KOPT-K1 (cell line): Measurements from ENCODE around the gene NEUROD2.
A peak's percentile ranks its signal among the peaks of the same experiment; 100 is the strongest.

Experiments used
- H3K27ac ChIP-seq: fragments of 200-600 bp; sonication (generic); 2 replicates; pipeline ENCODE4 v1.5.1; 2016; ENCODE audit warnings: antibody characterized with exemption, mild to moderate bottlenecking, low read depth, low read length; ENCODE audit not compliant: poor library complexity, severe bottlenecking
- H3K36me3 ChIP-seq: fragments of 200-600 bp; sonication (generic); 2 replicates; pipeline ENCODE4 v1.5.1; 2017; ENCODE audit warnings: antibody characterized with exemption, mild to moderate bottlenecking, low read length, moderate library complexity; ENCODE audit not compliant: insufficient read depth
- H3K9me3 ChIP-seq: fragments of 200-600 bp; sonication (generic); 2 replicates; pipeline ENCODE4 v1.5.1; 2017; ENCODE audit warnings: antibody characterized with exemption, low read length, mild to moderate bottlenecking; ENCODE audit not compliant: insufficient read depth, poor library complexity, severe bottlenecking

NEUROD2 gene

DNA sequence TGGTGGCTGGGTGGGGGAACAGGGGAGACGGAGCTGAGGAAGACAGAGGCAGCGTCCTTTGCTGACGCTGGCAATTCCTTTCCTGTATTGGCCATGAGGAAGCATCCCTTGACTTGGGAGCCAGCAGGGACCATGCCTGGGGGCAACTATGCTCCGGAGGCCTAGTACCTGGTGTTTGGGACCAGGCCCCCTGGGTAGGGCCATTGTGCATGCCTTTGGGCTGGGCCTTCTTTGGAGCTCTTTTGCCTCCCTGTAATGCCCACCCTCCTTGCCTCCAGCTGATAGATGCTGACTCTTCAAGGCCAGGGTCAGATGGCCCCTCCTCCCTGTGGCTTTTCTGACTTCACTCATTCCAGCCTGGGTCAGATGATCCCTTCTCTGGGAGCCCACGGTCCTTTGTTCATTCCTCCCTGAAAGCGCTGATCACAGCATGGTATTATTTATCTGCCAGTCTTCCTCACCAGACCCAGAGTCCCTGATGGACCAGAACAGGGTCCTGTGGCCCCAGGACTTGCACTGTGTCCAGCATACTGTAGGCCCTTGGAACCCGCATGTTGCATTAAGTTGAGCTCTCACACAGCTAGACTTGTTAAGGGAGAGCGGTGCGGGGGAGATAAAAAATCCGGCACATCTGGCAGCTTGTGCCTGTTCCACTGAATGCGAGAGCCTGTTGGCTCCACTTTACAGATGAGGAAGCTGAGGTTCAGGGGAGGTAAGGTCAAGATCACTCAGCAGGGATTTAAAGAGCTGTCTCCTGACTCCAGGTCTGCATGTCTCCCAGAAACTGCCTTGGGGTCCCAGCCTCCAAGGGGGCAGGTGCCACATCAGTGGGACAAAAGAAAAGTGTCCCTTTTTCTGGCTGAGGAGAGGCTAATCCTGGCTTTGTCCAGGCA, 32.1 kb upstream of the NEUROD2 start:
- Histone ChIP-seq H3K36me3 (peaks cover 15% of the 10 kb centered on the region; the same call in 1 of the 2 replicates), H3K27ac (no peak overlapping the region), H3K9me3 (no peaks in the 10 kb centered on the region)

DNA sequence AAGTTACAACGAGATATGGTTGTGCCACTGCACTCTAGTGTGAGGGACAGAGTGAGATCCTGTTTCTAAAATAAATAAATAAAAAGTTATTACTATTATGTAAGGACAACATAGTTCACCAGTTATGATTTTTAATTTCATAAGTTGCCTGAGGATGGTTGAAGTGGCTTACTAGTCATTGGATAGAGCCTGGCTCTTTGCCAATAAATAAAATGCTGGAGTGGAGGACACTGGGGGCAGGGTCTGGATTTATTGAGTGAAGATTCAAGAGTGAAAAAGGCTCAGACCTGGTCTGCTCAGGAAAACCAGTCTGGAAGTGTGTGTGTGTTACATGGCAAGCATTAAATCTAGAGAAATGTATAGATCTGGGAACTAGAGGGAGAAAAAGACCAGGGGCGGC, 31.3 kb upstream of the NEUROD2 start:
- Histone ChIP-seq H3K36me3 (peaks cover 15% of the 10 kb centered on the region; the same call in 1 of the 2 replicates), H3K9me3 (no peaks in the 10 kb centered on the region), H3K27ac (no peak overlapping the region)

DNA sequence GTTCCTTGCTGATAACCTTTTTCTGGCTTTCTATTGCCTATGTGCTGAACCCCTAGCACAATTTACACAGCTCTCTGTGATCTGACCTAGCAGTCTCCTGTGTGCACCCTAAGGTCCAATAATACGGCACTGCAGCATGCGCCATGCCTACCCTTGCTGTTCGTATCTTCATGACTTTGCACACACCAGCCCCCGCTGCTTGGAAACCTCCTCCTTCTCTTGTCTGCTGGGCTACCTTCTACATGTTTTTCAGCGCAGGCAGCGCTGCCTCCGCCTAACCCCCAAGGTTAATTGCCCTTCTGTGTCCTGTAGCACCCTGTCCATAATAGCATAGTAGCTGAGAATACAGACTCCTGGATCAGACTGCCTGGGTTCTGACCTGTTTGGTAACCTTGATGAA, 30.6 kb upstream of the NEUROD2 start:
- Histone ChIP-seq H3K36me3 (peaks cover 15% of the 10 kb centered on the region; the same call in 1 of the 2 replicates), H3K9me3 (no peaks in the 10 kb centered on the region), H3K27ac (peak overlapping the region; percentile 82)

DNA sequence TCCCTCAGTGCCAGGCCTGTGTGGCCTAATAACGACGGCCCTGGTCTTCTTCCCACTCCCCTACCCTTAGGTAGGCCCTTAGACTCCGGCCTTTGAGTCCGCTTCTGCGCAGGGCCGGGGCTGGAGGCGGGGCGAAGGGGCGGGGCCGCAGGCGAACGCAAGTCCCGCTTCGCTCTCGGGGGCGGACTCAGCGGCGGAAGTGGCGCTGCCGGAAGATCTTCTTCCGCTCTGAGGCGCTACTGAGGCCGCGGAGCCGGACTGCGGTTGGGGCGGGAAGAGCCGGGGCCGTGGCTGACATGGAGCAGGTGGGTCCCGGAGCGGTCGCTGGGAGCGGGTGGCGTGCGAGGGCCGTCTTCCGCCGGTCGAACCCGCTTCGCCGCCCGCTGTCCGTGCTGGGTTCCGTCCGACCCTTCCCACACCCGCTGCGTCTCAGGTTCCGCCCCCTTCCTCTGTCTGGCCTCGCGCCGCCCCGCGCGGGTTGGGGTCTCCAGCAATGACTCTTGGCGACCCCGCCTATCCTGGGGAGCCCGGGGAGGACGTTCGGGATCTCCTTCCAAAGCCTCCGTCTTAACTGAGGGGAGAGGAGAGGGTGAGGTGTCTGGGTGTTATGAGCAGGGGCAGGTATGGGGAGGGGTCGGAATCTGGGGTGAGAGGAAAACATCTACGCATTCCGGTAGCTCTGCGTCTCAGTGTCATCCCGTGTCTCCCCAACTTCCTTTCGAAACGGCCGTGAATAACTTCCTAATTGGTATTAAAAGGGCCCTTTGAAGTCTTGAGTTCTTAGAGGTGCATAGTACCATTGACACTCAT, 29.4 kb upstream of the NEUROD2 start, which contains the start of gene STARD3:
STARD3 (plus strand) TSS at position 218 of the 810 bp plus-strand sequence. CDS start 16,388 bp downstream, outside the sequence.
- Histone ChIP-seq H3K27ac (peak within 1 kb of the TSS; percentile 82), H3K9me3 (no peaks in the 10 kb centered on the region), H3K36me3 (peaks cover 15% of the 10 kb centered on the region; the same call in 1 of the 2 replicates)

DNA sequence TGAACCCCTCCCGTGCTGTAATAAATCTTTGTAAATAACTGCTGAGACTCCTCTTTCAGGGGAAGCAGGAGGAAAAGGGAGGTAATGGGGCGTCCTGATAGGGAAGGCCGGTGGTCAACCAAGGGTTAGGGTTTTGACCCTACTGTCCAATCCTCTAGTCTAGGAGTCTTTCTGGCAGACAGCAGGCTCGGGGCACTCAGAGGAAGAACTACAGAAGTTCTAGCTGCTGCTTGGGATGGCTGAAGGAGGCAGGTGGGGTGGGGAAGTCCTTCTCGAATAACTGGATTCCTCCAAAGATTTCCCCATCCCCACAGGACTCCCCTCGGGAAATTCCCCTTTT, 28.8 kb upstream of the NEUROD2 start:
- Histone ChIP-seq H3K36me3 (peaks cover 15% of the 10 kb centered on the region; the same call in 1 of the 2 replicates), H3K9me3 (no peaks in the 10 kb centered on the region), H3K27ac (peak overlapping the region; percentile 82)

DNA sequence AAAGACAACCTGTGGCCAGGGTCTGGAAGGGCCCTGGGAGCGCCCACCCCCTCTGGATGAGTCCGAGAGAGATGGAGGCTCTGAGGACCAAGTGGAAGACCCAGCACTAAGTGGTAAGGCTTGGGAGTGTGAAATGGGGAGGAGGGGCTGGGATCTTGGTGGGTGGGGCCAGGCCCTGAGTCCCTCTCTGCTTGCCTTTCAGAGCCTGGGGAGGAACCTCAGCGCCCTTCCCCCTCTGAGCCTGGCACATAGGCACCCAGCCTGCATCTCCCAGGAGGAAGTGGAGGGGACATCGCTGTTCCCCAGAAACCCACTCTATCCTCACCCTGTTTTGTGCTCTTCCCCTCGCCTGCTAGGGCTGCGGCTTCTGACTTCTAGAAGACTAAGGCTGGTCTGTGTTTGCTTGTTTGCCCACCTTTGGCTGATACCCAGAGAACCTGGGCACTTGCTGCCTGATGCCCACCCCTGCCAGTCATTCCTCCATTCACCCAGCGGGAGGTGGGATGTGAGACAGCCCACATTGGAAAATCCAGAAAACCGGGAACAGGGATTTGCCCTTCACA, 28.0 kb upstream of the NEUROD2 start:
- H3K27ac ChIP-seq: peak overlapping the region; percentile 82

DNA sequence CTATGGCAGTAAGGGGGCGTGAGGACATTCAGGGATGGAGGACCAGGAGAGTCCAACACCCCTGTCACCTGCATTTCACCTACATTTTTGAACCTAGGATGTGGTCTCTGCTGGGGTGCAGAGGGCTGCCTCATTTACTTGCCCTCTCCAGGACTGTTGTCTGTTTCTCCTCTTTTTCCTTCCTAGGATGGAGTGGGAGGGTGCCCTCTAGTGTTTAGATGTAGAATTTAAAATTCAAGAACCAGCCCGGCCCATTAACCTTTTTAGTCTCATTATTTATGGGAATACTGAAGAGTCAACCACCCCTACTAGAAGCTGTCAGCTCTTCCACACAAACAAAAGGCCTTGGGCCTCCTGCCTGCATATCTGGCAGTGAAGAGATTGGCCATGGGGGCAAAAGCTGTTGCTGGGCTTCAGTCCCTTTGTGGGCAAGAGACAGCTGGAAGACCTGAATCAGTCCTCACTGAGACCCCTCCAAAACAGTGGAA, 26.7 kb upstream of the NEUROD2 start:
- Histone ChIP-seq H3K36me3 (0 out of 2 replicates have a peak, but pooled peaks cover 1% of the 10 kb centered on the region), H3K9me3 (no peaks in the 10 kb centered on the region), H3K27ac (no peak overlapping the region)

More for the DNA sequence above, 28.0 kb upstream of the NEUROD2 start:
- Histone ChIP-seq H3K36me3 (peaks cover 10% of the 10 kb centered on the region; the same call in 1 of the 2 replicates), H3K9me3 (no peaks in the 10 kb centered on the region)

DNA sequence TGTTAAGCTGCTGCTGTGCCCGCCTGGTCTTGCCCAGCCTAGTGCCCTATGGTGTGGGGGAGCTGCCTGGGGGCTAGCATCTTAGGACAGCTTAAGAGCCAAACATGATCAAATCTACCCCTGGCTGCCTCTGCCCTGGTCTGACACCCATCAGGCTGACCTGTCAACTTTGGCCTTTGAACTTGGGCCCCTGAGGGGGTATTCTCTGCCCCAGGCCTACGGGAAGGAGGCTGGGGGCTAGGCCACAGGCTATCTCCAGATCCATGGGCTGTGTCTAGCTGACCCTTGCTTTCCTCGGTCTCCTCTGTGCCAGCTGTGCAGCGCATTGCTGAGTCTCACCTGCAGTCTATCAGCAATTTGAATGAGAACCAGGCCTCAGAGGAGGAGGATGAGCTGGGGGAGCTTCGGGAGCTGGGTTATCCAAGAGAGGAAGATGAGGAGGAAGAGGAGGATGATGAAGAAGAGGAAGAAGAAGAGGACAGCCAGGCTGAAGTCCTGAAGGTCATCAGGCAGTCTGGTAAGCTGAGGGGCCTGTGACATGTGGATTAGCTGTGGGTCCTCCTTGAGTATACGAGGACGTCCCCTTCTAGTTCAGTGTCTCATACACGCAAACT, 26.0 kb upstream of the NEUROD2 start:
- Histone ChIP-seq H3K9me3 (no peaks in the 10 kb centered on the region), H3K27ac (no peak overlapping the region), H3K36me3 (no peaks in the 10 kb centered on the region)

DNA sequence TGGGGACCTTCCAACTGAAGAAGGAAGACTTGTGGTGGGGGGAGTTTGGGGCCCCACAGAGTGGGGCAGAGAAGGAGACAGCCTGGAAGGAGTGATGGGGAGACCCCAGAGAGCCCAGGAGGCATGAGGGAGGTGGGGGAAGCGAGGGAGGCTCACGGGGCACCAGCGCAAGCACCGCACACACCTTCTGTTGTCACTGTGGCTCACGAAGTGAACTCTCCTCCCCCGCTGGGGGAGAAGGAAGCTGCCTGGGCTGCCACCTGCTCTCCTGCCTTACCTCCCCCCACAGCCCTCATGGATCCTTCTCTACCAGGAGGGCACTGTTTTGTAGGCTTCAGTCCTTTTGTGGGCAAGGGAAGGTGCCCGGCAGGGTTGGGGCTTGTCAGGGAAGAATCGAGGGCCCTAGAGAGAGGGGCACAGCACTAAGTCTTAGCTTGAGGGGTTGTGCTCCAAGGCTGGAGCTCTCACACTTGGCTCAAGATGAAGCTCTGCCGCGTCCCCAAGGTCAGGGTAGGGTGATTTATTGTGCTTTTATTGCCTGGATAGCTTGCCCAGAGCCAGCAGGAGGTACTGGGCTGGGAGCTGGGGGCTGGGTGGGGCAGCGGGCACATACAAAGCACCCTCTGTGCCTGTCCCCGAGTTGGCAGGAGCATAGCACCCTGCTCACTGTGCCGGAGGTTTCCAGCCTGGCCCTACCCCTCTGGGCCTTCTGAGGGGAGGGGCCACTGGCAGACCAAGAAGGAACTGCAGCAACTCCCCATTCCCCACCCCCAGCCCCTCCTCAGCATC, 24.6 kb upstream of the NEUROD2 start:
- H3K9me3 ChIP-seq: no peaks in the 10 kb centered on the region
- no peaks in the 10 kb centered on the region for H3K36me3 ChIP-seq
- H3K27ac ChIP-seq: peak overlapping the region; percentile 51

DNA sequence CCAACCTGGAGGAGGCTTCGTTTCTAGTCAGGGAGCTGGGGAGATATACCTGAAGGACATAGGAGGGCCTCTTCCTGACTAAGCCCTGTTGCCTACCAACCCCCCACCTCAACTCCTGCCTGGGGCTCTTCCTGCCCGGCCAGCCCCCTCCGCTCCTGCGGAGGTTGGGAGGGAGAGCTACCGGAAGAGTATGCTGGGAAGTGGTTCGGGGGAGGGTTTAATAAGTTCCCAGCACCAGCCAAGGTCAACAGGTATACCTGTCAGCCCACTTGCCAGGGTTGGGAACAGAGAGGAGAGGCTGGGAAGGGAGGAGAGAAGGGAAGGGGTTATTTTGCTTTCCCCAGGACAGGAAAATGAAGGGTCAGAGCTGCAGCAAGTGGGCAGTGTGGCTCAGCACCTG, 23.7 kb upstream of the NEUROD2 start:
- Histone ChIP-seq H3K9me3 (no peaks in the 10 kb centered on the region), H3K27ac (peak overlapping the region; percentile 51), H3K36me3 (no peaks in the 10 kb centered on the region)

DNA sequence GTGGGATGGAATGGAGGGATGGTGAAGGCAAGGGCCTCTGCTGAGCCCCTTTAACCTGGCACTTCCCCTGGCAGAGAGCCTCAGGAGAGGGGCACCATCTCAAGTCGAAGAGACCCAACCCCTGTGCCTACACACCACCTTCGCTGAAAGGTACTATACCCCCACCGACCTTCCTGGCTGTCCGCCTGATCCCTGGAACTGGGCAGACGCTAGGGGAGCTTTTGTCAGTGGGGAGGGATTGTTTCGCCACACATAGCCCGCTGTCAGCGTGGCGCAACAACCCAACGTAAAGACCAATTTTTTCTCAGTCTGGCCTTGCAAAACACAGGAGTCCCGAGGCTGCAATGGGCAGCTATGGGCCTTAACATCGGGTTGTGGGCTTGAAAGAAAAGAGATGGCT, 22.2 kb upstream of the NEUROD2 start:
- no peaks in the 10 kb centered on the region for H3K9me3 ChIP-seq
- no peaks in the 10 kb centered on the region for H3K36me3 ChIP-seq
- no peak overlapping the region for H3K27ac ChIP-seq

DNA sequence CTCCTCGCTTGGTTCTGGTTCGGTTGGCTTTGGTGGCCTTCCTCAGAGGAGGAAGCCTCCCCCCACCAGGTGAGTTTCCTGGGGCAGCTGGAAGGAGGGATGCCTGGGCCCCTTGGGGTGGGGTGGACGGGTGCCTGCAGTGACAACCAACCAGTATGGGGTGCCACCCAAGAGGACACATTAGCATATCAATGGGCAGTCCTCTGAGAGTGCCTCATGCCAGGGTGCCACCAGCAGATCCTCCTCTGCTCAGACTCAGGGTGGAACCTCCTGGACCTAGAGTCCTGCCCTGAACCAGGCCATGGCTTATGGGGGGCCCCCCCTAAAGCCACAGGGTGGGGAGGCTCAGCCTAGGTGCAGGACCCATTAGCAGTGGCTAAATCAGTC, 21.8 kb upstream of the NEUROD2 start:
- Histone ChIP-seq H3K27ac (no peak overlapping the region), H3K36me3 (no peaks in the 10 kb centered on the region), H3K9me3 (no peaks in the 10 kb centered on the region)

DNA sequence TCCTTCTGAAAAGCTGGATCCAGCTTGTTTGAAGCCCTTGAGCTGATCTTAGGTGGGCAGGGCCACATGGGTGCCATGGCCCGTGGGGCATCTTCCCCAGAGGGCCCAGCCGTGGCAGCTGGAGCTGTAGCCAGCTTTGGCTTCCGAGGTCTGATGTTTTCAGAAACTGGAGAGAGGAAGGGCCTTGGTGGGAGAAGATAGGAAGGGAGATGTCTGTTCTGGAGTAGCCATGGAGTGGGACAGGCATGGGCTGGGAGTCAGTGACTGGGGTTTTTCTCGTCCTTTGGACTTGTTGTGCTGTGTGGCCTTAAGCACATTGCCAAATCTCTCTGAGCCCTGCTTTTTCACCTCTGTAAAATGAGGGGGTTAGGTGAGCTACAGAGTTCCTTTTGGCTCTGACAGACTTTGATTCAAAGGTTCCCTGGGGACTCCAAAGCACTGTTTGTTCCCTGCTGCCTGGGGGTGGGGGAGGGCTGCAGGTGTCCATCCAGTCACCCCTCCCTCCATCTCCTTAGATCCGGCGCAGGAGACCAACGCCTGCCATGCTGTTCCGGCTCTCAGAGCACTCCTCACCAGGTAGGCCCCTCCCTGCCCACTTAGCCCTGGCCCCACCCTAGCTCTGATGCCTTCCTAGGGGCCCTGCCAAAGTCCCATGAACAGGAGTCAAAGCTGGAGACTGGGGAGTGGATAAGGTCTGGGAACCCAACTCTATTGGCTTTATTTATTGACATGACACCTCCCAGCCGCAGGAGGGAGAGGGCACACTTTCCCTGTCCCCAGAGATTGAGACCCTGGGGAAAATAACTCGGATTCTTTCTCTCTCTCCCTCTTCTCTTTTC, 21.2 kb upstream of the NEUROD2 start:
- Histone ChIP-seq H3K27ac (no peak overlapping the region), H3K36me3 (no peaks in the 10 kb centered on the region), H3K9me3 (no peaks in the 10 kb centered on the region)
